Colonic mucosa (tissue), 4 donors: ENCODE data around the gene ACY1. TPM values are rescaled to one million over a fixed set of nuclear protein-coding genes. Genes with fewer than 3 reads are reported as not detected.
A peak's percentile ranks its signal among the peaks of the same experiment; 100 is the strongest.

Source experiments
- DNase-seq: peaks from one replicate; pipeline ENCODE4 v3.0.0-alpha.2; 2020
- H3K27ac ChIP-seq: fragments of 200-600 bp; one replicate; pipeline ENCODE4 v1.8.0; 2021
- H3K27me3 ChIP-seq: fragments of 200-600 bp; one replicate; pipeline ENCODE4 v1.8.0; 2021
- H3K36me3 ChIP-seq: fragments of 200-600 bp; one replicate; pipeline ENCODE4 v1.8.0; 2021
- H3K4me1 ChIP-seq: fragments of 200-600 bp; one replicate; pipeline ENCODE4 v1.8.0; 2021; ENCODE audit warnings: mild to moderate bottlenecking
- H3K4me3 ChIP-seq: fragments of 200-600 bp; one replicate; pipeline ENCODE4 v1.8.0; 2021
- H3K9ac ChIP-seq, 2 donors: one replicate each; pipeline ENCODE4 v1.7.0; 2013; ENCODE audit warnings: control low read depth in 2 of 2, low read depth in 2 of 2, low read length in 2 of 2
- H3K9me3 ChIP-seq: fragments of 200-600 bp; one replicate; pipeline ENCODE4 v1.8.0; 2021
- intact Hi-C: fragments of 100-400 bp; cut with DNase I; formaldehyde crosslinking; loops from one replicate; pipeline ENCODE4 v1.14.1; 2022
- total RNA-seq, 2 donors: library from RNA; stranded (reverse); fragmentation: NEBNext Ultra II Directional in 1 of 2; extraction: Animal tissue kit (Norgen Biotek cat#: 25700) in 1 of 2; gene quantifications; one replicate each; pipeline ENCODE4 v1.2.1, GENCODE V29; 2021
- TF ChIP-seq, protein P1 (sequence below): fragments of 200-600 bp; IDR thresholded peaks from one replicate; pipeline ENCODE4 v1.8.0; 2022; ENCODE audit warnings: antibody characterized with exemption, mild to moderate bottlenecking
- donor health status: healthy.
- donor health status: DM: no; HTN: no; CAD: no.
- donor health status: DM: no; HTN: no; CAD: no.

ACY1 gene
- total RNA-seq, 2 donors from 2014 or later: 137 to 153 TPM

GRCh38 chr3:51941798-51942602, 41.3 kb upstream of the ACY1 start, which contains the start of the genes PARP3 and RRP9:
PARP3 (plus strand) TSS chr3:51942363; CDS start chr3:51943356, 993 bp downstream.
RRP9 (minus strand) TSS chr3:51941904; CDS start chr3:51941867, 37 bp downstream.
- Histone ChIP-seq H3K4me3 (peak within 1 kb of the TSS; percentile 82), H3K36me3 (no peaks in the 10 kb centered on the region), H3K27me3 (no peaks in the 10 kb centered on the region), H3K4me1 (peaks cover 13% of the 10 kb centered on the region), H3K27ac (peak within 1 kb of the TSS; percentile 97), H3K9me3 (no peaks in the 10 kb centered on the region), H3K9ac (peak within 1 kb of the TSS; percentile 88 to 99)
- intact Hi-C loops: loop anchor here (5.0 kb wide), 1 partner anchor 185 kb away; no protein-coding TSS in a partner anchor
- TF ChIP-seq, protein P1, sequence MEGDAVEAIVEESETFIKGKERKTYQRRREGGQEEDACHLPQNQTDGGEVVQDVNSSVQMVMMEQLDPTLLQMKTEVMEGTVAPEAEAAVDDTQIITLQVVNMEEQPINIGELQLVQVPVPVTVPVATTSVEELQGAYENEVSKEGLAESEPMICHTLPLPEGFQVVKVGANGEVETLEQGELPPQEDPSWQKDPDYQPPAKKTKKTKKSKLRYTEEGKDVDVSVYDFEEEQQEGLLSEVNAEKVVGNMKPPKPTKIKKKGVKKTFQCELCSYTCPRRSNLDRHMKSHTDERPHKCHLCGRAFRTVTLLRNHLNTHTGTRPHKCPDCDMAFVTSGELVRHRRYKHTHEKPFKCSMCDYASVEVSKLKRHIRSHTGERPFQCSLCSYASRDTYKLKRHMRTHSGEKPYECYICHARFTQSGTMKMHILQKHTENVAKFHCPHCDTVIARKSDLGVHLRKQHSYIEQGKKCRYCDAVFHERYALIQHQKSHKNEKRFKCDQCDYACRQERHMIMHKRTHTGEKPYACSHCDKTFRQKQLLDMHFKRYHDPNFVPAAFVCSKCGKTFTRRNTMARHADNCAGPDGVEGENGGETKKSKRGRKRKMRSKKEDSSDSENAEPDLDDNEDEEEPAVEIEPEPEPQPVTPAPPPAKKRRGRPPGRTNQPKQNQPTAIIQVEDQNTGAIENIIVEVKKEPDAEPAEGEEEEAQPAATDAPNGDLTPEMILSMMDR: peak; percentile 98
- DNase-seq: peak; percentile 99

DNA sequence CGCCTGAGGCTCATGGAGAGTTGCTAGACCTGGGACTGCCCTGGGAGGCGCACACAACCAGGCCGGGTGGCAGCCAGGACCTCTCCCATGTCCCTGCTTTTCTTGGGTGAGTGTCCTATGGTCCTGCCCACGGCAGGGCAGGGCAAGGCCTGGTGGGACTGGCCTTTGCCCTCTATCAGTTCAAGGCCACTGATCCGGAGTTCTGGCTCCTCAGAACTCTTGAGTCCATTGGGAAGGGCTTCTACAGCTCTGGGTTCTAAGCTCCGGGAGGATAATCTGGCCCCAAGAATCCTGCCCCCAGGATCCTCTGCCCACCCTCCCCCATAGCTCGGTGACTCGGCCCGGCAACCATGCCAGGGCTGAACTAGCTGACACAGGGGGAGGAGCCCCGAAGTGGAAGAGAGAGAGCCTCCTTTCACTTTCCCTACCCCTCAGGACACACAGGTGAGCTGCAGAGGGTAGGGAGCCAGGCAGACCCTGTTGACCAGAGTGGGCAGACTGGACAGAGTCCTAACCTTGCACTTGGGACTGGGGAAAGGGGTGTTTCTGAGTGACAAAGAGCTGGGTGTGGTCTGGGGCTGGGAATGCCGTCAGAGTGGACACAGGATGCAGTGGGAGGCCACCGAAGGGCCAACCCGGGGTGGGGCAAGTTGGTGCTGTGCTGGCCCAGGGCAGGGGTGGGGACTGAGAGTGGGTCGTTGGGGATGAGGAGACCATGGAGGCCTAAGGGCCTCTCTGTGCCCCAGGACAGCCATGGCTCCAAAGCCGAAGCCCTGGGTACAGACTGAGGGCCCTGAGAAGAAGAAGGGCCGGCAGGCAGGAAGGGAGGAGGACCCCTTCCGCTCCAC, 40.5 kb upstream of the ACY1 start:
- peak; percentile 61 for DNase-seq
- no peaks in the 10 kb centered on the region for H3K9me3 ChIP-seq
- H3K36me3 ChIP-seq: no peaks in the 10 kb centered on the region
- peak overlapping the region; percentile 88 to 99 for H3K9ac ChIP-seq
- peak overlapping the region; percentile 97 for H3K27ac ChIP-seq
- H3K27me3 ChIP-seq: no peaks in the 10 kb centered on the region
- H3K4me3 ChIP-seq: peak overlapping the region; percentile 51
- TF ChIP-seq, protein P1: no peak
- peaks cover 13% of the 10 kb centered on the region for H3K4me1 ChIP-seq
- intact Hi-C loops: loop anchor here (5.0 kb wide), 1 partner anchor 184 kb away; no protein-coding TSS in a partner anchor

DNA sequence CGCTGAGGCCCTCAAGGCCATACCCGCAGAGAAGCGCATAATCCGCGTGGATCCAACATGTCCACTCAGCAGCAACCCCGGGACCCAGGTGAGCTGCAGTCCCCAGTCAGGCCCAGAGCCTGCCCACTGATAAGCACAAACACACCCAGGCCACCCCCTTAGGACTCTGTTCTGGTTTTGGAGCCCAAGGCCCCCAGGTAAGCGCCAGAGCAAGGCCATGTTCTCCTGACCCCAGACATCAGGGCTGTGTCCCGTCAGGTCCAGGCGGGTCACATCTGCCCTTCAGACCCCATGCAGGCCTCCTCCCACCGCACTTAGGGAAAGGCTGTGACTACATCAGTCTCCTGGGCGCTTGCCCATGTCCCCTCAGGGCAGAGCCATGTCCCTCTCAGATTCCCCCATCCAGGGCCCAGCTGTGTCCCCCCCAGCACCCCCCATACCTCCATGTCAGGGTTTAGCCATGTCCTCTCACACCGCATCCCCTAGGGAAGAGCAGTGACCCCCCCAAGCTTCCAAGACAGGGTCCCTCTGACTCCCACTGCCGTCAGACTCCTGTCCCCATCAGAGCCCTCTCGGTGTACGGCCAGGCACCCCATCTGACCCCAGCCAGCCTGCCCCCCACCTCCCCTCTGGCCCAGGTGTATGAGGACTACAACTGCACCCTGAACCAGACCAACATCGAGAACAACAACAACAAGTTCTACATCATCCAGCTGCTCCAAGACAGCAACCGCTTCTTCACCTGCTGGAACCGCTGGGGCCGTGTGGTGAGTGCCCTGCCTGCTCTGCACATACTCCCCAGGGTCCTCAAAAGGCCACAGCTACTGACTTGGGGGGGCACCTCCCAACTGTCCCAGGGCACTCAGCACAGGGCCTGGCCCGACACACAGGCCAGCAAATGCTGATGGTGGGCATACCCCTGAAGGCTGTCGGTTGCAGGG, 39.6 kb upstream of the ACY1 start:
- Histone ChIP-seq H3K4me3 (no peak overlapping the region), H3K27me3 (no peaks in the 10 kb centered on the region), H3K9me3 (no peaks in the 10 kb centered on the region), H3K36me3 (no peaks in the 10 kb centered on the region), H3K27ac (no peak overlapping the region), H3K4me1 (peaks cover 13% of the 10 kb centered on the region), H3K9ac (peak overlapping the region; percentile 88 to 99)
- DNase-seq: no peak
- TF ChIP-seq, protein P1: no peak
- intact Hi-C loops: loop anchor here (5.0 kb wide), 1 partner anchor 184 kb away; no protein-coding TSS in a partner anchor

GRCh38 chr3:51944451-51945021, 38.8 kb upstream of the ACY1 start:
- Histone ChIP-seq H3K9me3 (no peaks in the 10 kb centered on the region), H3K4me1 (peaks cover 13% of the 10 kb centered on the region), H3K27ac (no peak overlapping the region), H3K27me3 (no peaks in the 10 kb centered on the region), H3K36me3 (no peaks in the 10 kb centered on the region), H3K4me3 (no peak overlapping the region), H3K9ac (no peak overlapping the region)
- TF ChIP-seq, protein P1: no peak
- intact Hi-C loops: loop anchor here (5.0 kb wide), 1 partner anchor 183 kb away; no protein-coding TSS in a partner anchor
- DNase-seq: no peak
